ENCODE results near the gene EYA2.

The EYA2 gene

DNA sequence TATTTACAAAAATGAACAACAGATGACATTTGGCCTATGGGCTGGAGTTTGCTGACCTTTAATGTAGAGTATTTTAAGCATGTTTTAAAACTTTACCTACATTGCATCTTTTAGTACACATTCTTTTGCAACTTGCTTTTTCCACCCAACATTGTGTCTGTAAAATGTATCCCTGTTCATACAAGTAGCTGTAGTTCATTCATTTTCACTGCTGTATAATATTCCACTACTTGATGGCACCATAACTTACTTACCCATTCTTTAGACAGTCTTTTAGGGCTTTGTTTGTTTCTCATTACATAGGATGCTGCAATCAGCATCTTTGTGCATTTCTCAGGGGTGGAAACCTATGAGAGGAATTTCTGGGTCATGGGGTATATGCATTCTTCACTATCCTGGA lies 115.1 kb downstream of the EYA2 start:
- ATAC-seq, result no peak
- TF ChIP-seq BACH2 (CRISPR knock-in tag; IDR thresholded peaks at IDR 0.05; ENCODE audit: borderline replicate concordance), result no peak
- no peak for TF ChIP-seq ZNF565 (CRISPR knock-in tag; conservative IDR thresholded peaks at IDR 0.05; ENCODE audit: low read depth)
- TF ChIP-seq, protein P1, sequence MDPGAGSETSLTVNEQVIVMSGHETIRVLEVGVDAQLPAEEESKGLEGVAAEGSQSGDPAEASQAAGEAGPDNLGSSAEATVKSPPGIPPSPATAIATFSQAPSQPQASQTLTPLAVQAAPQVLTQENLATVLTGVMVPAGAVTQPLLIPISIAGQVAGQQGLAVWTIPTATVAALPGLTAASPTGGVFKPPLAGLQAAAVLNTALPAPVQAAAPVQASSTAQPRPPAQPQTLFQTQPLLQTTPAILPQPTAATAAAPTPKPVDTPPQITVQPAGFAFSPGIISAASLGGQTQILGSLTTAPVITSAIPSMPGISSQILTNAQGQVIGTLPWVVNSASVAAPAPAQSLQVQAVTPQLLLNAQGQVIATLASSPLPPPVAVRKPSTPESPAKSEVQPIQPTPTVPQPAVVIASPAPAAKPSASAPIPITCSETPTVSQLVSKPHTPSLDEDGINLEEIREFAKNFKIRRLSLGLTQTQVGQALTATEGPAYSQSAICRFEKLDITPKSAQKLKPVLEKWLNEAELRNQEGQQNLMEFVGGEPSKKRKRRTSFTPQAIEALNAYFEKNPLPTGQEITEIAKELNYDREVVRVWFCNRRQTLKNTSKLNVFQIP (CRISPR knock-in tag; IDR thresholded peaks at IDR 0.05; ENCODE audit: borderline replicate concordance, low read depth), result no peak
- TF ChIP-seq TOX (CRISPR knock-in tag; IDR thresholded peaks at IDR 0.05; ENCODE audit: borderline replicate concordance), result no peak
- TF ChIP-seq TCF4 (CRISPR knock-in tag; IDR thresholded peaks at IDR 0.05; ENCODE audit: borderline replicate concordance), result no peak
- no peak for TF ChIP-seq ZNF70 (CRISPR knock-in tag; IDR thresholded peaks at IDR 0.05)
- TF ChIP-seq, protein P2, sequence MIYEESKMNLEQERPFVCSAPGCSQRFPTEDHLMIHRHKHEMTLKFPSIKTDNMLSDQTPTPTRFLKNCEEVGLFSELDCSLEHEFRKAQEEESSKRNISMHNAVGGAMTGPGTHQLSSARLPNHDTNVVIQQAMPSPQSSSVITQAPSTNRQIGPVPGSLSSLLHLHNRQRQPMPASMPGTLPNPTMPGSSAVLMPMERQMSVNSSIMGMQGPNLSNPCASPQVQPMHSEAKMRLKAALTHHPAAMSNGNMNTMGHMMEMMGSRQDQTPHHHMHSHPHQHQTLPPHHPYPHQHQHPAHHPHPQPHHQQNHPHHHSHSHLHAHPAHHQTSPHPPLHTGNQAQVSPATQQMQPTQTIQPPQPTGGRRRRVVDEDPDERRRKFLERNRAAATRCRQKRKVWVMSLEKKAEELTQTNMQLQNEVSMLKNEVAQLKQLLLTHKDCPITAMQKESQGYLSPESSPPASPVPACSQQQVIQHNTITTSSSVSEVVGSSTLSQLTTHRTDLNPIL (CRISPR knock-in tag; IDR thresholded peaks at IDR 0.05; ENCODE audit: low read depth), result no peak
- TF ChIP-seq PPARA (CRISPR knock-in tag; IDR thresholded peaks at IDR 0.05; ENCODE audit: borderline replicate concordance), result no peak

DNA sequence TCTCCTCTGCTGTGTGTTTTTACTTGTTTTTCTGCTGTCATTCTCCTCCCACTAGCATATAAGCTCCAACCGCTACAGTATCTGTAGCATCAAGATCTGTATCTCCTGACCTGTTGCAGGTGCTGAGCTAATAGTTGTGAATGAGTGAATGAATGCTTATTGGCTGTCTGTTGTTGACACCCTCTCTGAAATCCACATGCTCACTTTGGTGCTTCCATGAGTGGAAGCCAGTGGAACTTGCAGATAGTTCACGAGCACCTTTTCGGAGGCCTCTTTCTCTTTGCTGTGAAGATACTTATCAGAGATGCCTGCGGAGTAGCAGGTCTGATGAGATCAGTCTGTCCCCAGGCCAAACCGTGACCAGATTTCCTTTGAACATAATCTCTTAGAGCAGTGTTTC lies 117.3 kb downstream of the EYA2 start:
- no peak for TF ChIP-seq ZNF565 (CRISPR knock-in tag; conservative IDR thresholded peaks at IDR 0.05; ENCODE audit: low read depth)
- TF ChIP-seq GLIS3 (CRISPR knock-in tag; IDR thresholded peaks at IDR 0.05), result no peak
- no peak for TF ChIP-seq ZFP30 (CRISPR knock-in tag; IDR thresholded peaks at IDR 0.05)
- TF ChIP-seq ZNF70 (CRISPR knock-in tag; IDR thresholded peaks at IDR 0.05), result no peak
- TF ChIP-seq OSR1 (CRISPR knock-in tag; IDR thresholded peaks at IDR 0.05), result no peak
- no peak for TF ChIP-seq TOX (CRISPR knock-in tag; IDR thresholded peaks at IDR 0.05; ENCODE audit: borderline replicate concordance)
- TF ChIP-seq ZC3H10 (CRISPR knock-in tag; IDR thresholded peaks at IDR 0.05), result no peak
- TF ChIP-seq ISL1 (CRISPR knock-in tag; IDR thresholded peaks at IDR 0.05), result no peak
- no peak for TF ChIP-seq TCF4 (CRISPR knock-in tag; IDR thresholded peaks at IDR 0.05; ENCODE audit: borderline replicate concordance)
- TF ChIP-seq PPARA (CRISPR knock-in tag; IDR thresholded peaks at IDR 0.05; ENCODE audit: borderline replicate concordance), result no peak
- no peak for TF ChIP-seq ARNTL (CRISPR knock-in tag; IDR thresholded peaks at IDR 0.05; ENCODE audit: borderline replicate concordance, low read depth)
- no peak for TF ChIP-seq CSDC2 (CRISPR knock-in tag; IDR thresholded peaks at IDR 0.05)
- TF ChIP-seq RARB (CRISPR knock-in tag; IDR thresholded peaks at IDR 0.05), result no peak
- TF ChIP-seq ZFP3 (CRISPR knock-in tag; IDR thresholded peaks at IDR 0.05), result no peak
- no peak for TF ChIP-seq BACH2 (CRISPR knock-in tag; IDR thresholded peaks at IDR 0.05; ENCODE audit: borderline replicate concordance)
- TF ChIP-seq, protein P1 (CRISPR knock-in tag; IDR thresholded peaks at IDR 0.05; ENCODE audit: borderline replicate concordance, low read depth), result no peak
- TF ChIP-seq, protein P3, sequence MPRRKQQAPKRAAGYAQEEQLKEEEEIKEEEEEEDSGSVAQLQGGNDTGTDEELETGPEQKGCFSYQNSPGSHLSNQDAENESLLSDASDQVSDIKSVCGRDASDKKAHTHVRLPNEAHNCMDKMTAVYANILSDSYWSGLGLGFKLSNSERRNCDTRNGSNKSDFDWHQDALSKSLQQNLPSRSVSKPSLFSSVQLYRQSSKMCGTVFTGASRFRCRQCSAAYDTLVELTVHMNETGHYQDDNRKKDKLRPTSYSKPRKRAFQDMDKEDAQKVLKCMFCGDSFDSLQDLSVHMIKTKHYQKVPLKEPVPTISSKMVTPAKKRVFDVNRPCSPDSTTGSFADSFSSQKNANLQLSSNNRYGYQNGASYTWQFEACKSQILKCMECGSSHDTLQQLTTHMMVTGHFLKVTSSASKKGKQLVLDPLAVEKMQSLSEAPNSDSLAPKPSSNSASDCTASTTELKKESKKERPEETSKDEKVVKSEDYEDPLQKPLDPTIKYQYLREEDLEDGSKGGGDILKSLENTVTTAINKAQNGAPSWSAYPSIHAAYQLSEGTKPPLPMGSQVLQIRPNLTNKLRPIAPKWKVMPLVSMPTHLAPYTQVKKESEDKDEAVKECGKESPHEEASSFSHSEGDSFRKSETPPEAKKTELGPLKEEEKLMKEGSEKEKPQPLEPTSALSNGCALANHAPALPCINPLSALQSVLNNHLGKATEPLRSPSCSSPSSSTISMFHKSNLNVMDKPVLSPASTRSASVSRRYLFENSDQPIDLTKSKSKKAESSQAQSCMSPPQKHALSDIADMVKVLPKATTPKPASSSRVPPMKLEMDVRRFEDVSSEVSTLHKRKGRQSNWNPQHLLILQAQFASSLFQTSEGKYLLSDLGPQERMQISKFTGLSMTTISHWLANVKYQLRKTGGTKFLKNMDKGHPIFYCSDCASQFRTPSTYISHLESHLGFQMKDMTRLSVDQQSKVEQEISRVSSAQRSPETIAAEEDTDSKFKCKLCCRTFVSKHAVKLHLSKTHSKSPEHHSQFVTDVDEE (CRISPR knock-in tag; IDR thresholded peaks at IDR 0.05), result no peak
- TF ChIP-seq, protein P2 (CRISPR knock-in tag; IDR thresholded peaks at IDR 0.05; ENCODE audit: low read depth), result no peak
- TF ChIP-seq, protein P4, sequence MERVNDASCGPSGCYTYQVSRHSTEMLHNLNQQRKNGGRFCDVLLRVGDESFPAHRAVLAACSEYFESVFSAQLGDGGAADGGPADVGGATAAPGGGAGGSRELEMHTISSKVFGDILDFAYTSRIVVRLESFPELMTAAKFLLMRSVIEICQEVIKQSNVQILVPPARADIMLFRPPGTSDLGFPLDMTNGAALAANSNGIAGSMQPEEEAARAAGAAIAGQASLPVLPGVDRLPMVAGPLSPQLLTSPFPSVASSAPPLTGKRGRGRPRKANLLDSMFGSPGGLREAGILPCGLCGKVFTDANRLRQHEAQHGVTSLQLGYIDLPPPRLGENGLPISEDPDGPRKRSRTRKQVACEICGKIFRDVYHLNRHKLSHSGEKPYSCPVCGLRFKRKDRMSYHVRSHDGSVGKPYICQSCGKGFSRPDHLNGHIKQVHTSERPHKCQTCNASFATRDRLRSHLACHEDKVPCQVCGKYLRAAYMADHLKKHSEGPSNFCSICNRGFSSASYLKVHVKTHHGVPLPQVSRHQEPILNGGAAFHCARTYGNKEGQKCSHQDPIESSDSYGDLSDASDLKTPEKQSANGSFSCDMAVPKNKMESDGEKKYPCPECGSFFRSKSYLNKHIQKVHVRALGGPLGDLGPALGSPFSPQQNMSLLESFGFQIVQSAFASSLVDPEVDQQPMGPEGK (CRISPR knock-in tag; IDR thresholded peaks at IDR 0.05; ENCODE audit: borderline replicate concordance), result no peak
- ATAC-seq, result no peak

All from SK-N-SH treated with all-trans-retinoic acid at 6 μM for 48 hours (cell line).